ENCODE measurements around the gene NIPAL3. TPM values are rescaled to one million over a fixed set of nuclear protein-coding genes. Genes with fewer than 3 reads are reported as not detected.
"Not testable (repeated sequence)": the region's sequence is repeated elsewhere in the genome, so short reads cannot be mapped to it uniquely, and the experiment has no call there.

The NIPAL3 gene
- total RNA-seq, 2 donors from 2014 or later = 54.1 to 68.7 TPM

- ATAC-seq (replicated peaks in 1 of 2) (no peak), DNase-seq (no peak)
- Mint-ChIP-seq H3K27me3 (ENCODE audit: low read depth) (no peaks in the 10 kb centered on the region), H3K27ac (peak overlapping the region; percentile 75), H3K9me3 (no peaks in the 10 kb centered on the region), H3K36me3 (ENCODE audit: insufficient read depth in 2 of 2) (peaks cover 10 to 28% of the 10 kb centered on the region in 2 donors), H3K4me1 (ENCODE audit: low read depth) (peaks cover 74% of the 10 kb centered on the region), H3K4me3 (peak overlapping the region in 1 of 2 donors; percentile 26)
Observed at GRCh38 chr1:24513706-24514105, 98.1 kb downstream of the NIPAL3 start.

- no peaks in the 10 kb centered on the region for H3K9me3 Mint-ChIP-seq
- H3K4me3 Mint-ChIP-seq = no peak overlapping the region
- H3K36me3 Mint-ChIP-seq (ENCODE audit: insufficient read depth in 2 of 2) = peaks cover 14 to 34% of the 10 kb centered on the region in 2 donors
- ATAC-seq (replicated peaks in 1 of 2) (no peak), DNase-seq (no peak)
- H3K27me3 Mint-ChIP-seq (ENCODE audit: low read depth) = no peaks in the 10 kb centered on the region
- peak overlapping the region; percentile 85 for H3K27ac Mint-ChIP-seq
- H3K4me1 Mint-ChIP-seq (ENCODE audit: low read depth) = peaks cover 72% of the 10 kb centered on the region
Observed at GRCh38 chr1:24514946-24515345, 99.3 kb downstream of the NIPAL3 start.

GRCh38 chr1:24515671-24516209 is 100.1 kb downstream of the NIPAL3 start:
- not testable (repeated sequence) for H3K4me3 Mint-ChIP-seq; H3K9me3 Mint-ChIP-seq; ATAC-seq (replicated peaks in 1 of 2); DNase-seq; H3K27me3 Mint-ChIP-seq (ENCODE audit: low read depth); H3K27ac Mint-ChIP-seq
- peaks cover 64% of the 10 kb centered on the region for H3K4me1 Mint-ChIP-seq (ENCODE audit: low read depth)
- peaks cover 17 to 35% of the 10 kb centered on the region in 2 donors for H3K36me3 Mint-ChIP-seq (ENCODE audit: insufficient read depth in 2 of 2)

GRCh38 chr1:24516506-24516905 is 100.9 kb downstream of the NIPAL3 start:
- peaks cover 57% of the 10 kb centered on the region for H3K4me1 Mint-ChIP-seq (ENCODE audit: low read depth)
- H3K9me3 Mint-ChIP-seq = peaks cover 0 to 2% of the 10 kb centered on the region in 2 donors
- no peaks in the 10 kb centered on the region for H3K27me3 Mint-ChIP-seq (ENCODE audit: low read depth)
- DNase-seq (no peak), ATAC-seq (replicated peaks in 1 of 2) (no peak)
- H3K27ac Mint-ChIP-seq = peak overlapping the region; percentile 6
- no peak overlapping the region for H3K4me3 Mint-ChIP-seq
- peaks cover 16 to 33% of the 10 kb centered on the region in 2 donors for H3K36me3 Mint-ChIP-seq (ENCODE audit: insufficient read depth in 2 of 2)

GRCh38 chr1:24517898-24518297 is 102.3 kb downstream of the NIPAL3 start:
- H3K9me3 Mint-ChIP-seq = peaks cover 0 to 2% of the 10 kb centered on the region in 2 donors
- peaks cover 12 to 29% of the 10 kb centered on the region in 2 donors for H3K36me3 Mint-ChIP-seq (ENCODE audit: insufficient read depth in 2 of 2)
- no peak overlapping the region for H3K4me3 Mint-ChIP-seq
- ATAC-seq (replicated peaks in 1 of 2) (no peak), DNase-seq (no peak)
- H3K27ac Mint-ChIP-seq = no peak overlapping the region
- H3K27me3 Mint-ChIP-seq (ENCODE audit: low read depth) = no peaks in the 10 kb centered on the region
- peaks cover 52% of the 10 kb centered on the region for H3K4me1 Mint-ChIP-seq (ENCODE audit: low read depth)

GRCh38 chr1:24520282-24520681 is 104.7 kb downstream of the NIPAL3 start:
- not testable (repeated sequence) for DNase-seq; H3K9me3 Mint-ChIP-seq; ATAC-seq (replicated peaks in 1 of 2); H3K4me3 Mint-ChIP-seq; H3K27me3 Mint-ChIP-seq (ENCODE audit: low read depth)
- Mint-ChIP-seq H3K4me1 (ENCODE audit: low read depth) (peaks cover 55% of the 10 kb centered on the region), H3K27ac (peak overlapping the region; percentile 63), H3K36me3 (ENCODE audit: insufficient read depth in 2 of 2) (peaks cover 12 to 32% of the 10 kb centered on the region in 2 donors)

Other genes starting within 250 kb of the NIPAL3 start
- gene IFNLR1, start 228.5 kb upstream of the NIPAL3 start, total RNA-seq = 10 to 100 TPM; 11.8 to 19.2 TPM
- gene GRHL3, start 96.4 kb upstream of the NIPAL3 start, total RNA-seq = 1 to 10 TPM in 1 of 2 donors, under 1 TPM in 1; 0.28 to 2.0 TPM
- 10 to 100 TPM; 13.0 to 17.8 TPM for gene STPG1, start 2.0 kb upstream of the NIPAL3 start, total RNA-seq
- 100 to 1,000 TPM; 103 to 151 TPM for gene RCAN3, start 87.0 kb downstream of the NIPAL3 start, total RNA-seq
- gene NCMAP, start 140.3 kb downstream of the NIPAL3 start, total RNA-seq = 1 to 10 TPM in 1 of 2 donors, under 1 TPM in 1; 0.76 to 1.3 TPM
- 100 to 1,000 TPM; 187 to 223 TPM for gene SRRM1, start 227.5 kb downstream of the NIPAL3 start, total RNA-seq

All from activated T-cell treated with anti-CD3 and anti-CD28 coated beads, Interleukin-2, amount 50 U/mL, for 72 hours (primary cell).